PC-9 (cell line): ENCODE measurements around the gene DENND4A. TPM values are rescaled to one million over a fixed set of nuclear protein-coding genes. Genes with fewer than 3 reads are reported as not detected.
A peak's percentile ranks its signal among the peaks of the same experiment; 100 is the strongest.

Experiments
- BruUV-seq: library from RNA; stranded (reverse); fragments of 400-500 nt; replicated peaks from 2 replicates; lab custom pipeline; 2021; lab: Mats Ljungman, UMichigan
- CTCF ChIA-PET: fragments of 300-600 bp; sonication (Branson Sonifier 250); formaldehyde crosslinking; loops from one replicate; lab custom pipeline; 2022; ENCODE audit warnings: antibody characterized with exemption; lab: Charles Lee
- POLR2A ChIA-PET: fragments of 300-600 bp; sonication (Branson Sonifier 250); formaldehyde crosslinking; loops from one replicate; lab custom pipeline; 2022; ENCODE audit warnings: antibody characterized with exemption; ENCODE audit not compliant: unreplicated experiment; lab: Charles Lee
- DNase-seq, 2 experiments: peaks; one replicate each; pipeline versions ENCODE4 v3.0.0 to v3.0.0-alpha.2; 2015 to 2022; ENCODE audit warnings: mixed read lengths in 1 of 2
- H2AFZ ChIP-seq: fragments of 200-600 bp; sonication (generic); 2 replicates; pipeline ENCODE4 v1.8.1; 2017; ENCODE audit warnings: antibody characterized with exemption
- H3F3A ChIP-seq: fragments of 200-600 bp; sonication (generic); 2 replicates; pipeline ENCODE4 v1.8.1; 2017; ENCODE audit warnings: antibody characterized with exemption, mild to moderate bottlenecking, low read depth; ENCODE audit not compliant: insufficient read depth
- H3K27ac ChIP-seq: fragments of 200-600 bp; sonication (generic); 2 replicates; pipeline ENCODE4 v1.6.1; 2016; ENCODE audit warnings: mixed run types
- H3K27me3 ChIP-seq: fragments of 200-600 bp; sonication (generic); 2 replicates; pipeline ENCODE4 v1.6.1; 2016; ENCODE audit warnings: low read depth, mixed run types; ENCODE audit not compliant: insufficient read depth
- H3K36me3 ChIP-seq: fragments of 200-600 bp; sonication (generic); 2 replicates; pipeline ENCODE4 v1.6.1; 2016; ENCODE audit warnings: low read depth, mixed run types
- H3K4me1 ChIP-seq: fragments of 200-600 bp; sonication (generic); replicated peaks from 2 replicates; pipeline ENCODE4 v1.6.1; 2016; ENCODE audit warnings: mixed run types; ENCODE audit not compliant: insufficient read depth
- H3K4me2 ChIP-seq: fragments of 200-600 bp; sonication (generic); 2 replicates; pipeline ENCODE4 v1.6.1; 2017; ENCODE audit warnings: mixed run types
- H3K4me3 ChIP-seq: fragments of 200-600 bp; sonication (generic); 2 replicates; pipeline ENCODE4 v1.6.1; 2016; ENCODE audit warnings: mixed run types
- H3K79me2 ChIP-seq: fragments of 200-600 bp; sonication (generic); 2 replicates; pipeline ENCODE4 v1.6.1; 2017; ENCODE audit warnings: low read depth, mixed run types
- H3K9me2 ChIP-seq: fragments of 200-600 bp; sonication (generic); 2 replicates; pipeline ENCODE4 v1.8.1; 2017; ENCODE audit warnings: mild to moderate bottlenecking; ENCODE audit not compliant: insufficient read depth
- H3K9me3 ChIP-seq: fragments of 200-600 bp; sonication (generic); 2 replicates; pipeline ENCODE4 v1.8.1; 2016; ENCODE audit warnings: low read depth; ENCODE audit not compliant: insufficient read depth
- H4K20me1 ChIP-seq: fragments of 200-600 bp; sonication (generic); 2 replicates; pipeline ENCODE4 v1.8.1; 2017; ENCODE audit not compliant: insufficient read depth
- EZH2 ChIP-seq: fragments of 200-600 bp; sonication (generic); IDR thresholded peaks from 2 replicates; pipeline ENCODE4 v1.8.0; 2017; ENCODE audit warnings: antibody characterized with exemption, low read depth
- intact Hi-C: fragments of 100-400 bp; cut with micrococcal nuclease; formaldehyde crosslinking; loops from one replicate; pipeline ENCODE4 v1.10.0; 2022; ENCODE audit not compliant: unreplicated experiment
- total RNA-seq: library from RNA; stranded (reverse); gene quantifications from 2 replicates; pipeline ENCODE4 v1.2.3, GENCODE V29; 2021
- TF ChIP-seq, protein P1 (sequence below): fragments of 200-600 bp; sonication (generic); conservative IDR thresholded peaks from 2 replicates; pipeline ENCODE4 v1.6.1; 2017; ENCODE audit warnings: mixed run types, antibody characterized with exemption, mild to moderate bottlenecking, moderate library complexity

Gene DENND4A
- total RNA-seq, 1 experiment from 2014 or later = 16.3 TPM

DNA sequence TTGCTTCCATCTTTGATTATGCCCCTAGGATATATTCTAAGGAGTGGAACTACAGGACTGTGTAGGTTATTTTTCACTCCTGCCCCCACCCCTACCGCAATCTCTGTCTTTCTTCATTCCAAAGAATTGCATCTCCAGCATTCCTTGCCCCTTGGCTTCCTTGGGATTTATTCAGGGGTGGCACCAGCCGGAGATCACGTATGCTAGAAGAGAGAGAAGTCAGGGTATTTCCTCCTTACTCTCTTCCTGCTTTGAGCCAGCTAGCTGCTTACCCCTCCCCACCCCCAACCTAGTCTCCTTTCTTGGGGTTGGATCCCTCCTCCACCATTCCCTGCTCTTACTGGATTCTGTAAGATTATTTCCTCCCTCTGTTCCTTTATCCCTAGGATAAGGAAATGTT lies 35.0 kb upstream of the DENND4A start:
- intact Hi-C loops = no loop called here
- ChIA-PET CTCF (no interaction called here), POLR2A (no interaction called here)
- Histone ChIP-seq H4K20me1 (no peaks in the 10 kb centered on the region), H2AFZ (0 out of 2 replicates have a peak overlapping the region, but pooled peaks have one; percentile 27), H3K4me2 (peak overlapping the region; percentile 26; the same call in 1 of the 2 replicates), H3K9me2 (no peaks in the 10 kb centered on the region), H3F3A (peaks cover 10% of the 10 kb centered on the region), H3K4me3 (no peak overlapping the region), H3K79me2 (no peaks in the 10 kb centered on the region), H3K27ac (peak overlapping the region; percentile 49), H3K9me3 (no peaks in the 10 kb centered on the region), H3K36me3 (no peaks in the 10 kb centered on the region), H3K4me1 (0 out of 2 replicates have a peak, but pooled peaks cover 4% of the 10 kb centered on the region), H3K27me3 (no peaks in the 10 kb centered on the region)
- peak in 1 of 2 experiments; percentile 53 for DNase-seq
- TF ChIP-seq, protein P1, sequence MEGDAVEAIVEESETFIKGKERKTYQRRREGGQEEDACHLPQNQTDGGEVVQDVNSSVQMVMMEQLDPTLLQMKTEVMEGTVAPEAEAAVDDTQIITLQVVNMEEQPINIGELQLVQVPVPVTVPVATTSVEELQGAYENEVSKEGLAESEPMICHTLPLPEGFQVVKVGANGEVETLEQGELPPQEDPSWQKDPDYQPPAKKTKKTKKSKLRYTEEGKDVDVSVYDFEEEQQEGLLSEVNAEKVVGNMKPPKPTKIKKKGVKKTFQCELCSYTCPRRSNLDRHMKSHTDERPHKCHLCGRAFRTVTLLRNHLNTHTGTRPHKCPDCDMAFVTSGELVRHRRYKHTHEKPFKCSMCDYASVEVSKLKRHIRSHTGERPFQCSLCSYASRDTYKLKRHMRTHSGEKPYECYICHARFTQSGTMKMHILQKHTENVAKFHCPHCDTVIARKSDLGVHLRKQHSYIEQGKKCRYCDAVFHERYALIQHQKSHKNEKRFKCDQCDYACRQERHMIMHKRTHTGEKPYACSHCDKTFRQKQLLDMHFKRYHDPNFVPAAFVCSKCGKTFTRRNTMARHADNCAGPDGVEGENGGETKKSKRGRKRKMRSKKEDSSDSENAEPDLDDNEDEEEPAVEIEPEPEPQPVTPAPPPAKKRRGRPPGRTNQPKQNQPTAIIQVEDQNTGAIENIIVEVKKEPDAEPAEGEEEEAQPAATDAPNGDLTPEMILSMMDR = no peak
- TF ChIP-seq EZH2 = no peak
- BruUV-seq = no TSS peak

DNA sequence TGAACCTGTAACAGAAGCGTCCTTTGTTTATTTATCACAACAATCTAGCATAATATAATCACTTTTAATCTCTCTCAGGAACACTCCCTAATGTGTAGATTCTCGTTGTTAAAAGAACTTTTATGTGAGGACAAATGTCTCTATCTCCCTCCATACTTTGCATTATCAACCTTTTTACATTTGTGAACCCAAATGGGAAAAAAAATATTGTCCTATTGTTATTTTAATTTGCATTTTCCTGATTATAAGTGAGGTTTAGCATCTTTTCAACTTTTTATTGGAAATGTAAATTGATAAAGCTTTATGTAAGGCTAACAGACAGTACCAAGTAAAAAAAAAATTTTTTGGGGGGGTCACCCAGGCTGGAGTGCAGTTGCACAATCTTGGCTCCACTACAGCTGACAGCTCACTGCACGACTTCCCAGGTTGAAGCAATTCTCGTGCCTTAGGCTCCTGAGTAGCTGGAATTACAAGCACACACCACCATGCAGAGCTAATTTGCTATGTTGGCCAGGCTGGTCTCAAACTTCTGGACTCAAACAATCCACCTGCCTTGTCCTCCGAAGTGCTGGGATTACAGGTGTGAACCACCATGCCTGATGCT lies 33.0 kb upstream of the DENND4A start:
- DNase-seq = no peak
- no peak overlapping the region for H3K4me2 ChIP-seq
- POLR2A ChIA-PET = no interaction called here
- H2AFZ ChIP-seq = no peak overlapping the region
- no peaks in the 10 kb centered on the region for H4K20me1 ChIP-seq
- H3K36me3 ChIP-seq = no peaks in the 10 kb centered on the region
- no peak overlapping the region for H3K27ac ChIP-seq
- H3K79me2 ChIP-seq = no peaks in the 10 kb centered on the region
- H3K4me3 ChIP-seq = no peak overlapping the region
- no peaks in the 10 kb centered on the region for H3K4me1 ChIP-seq
- H3K9me3 ChIP-seq = no peaks in the 10 kb centered on the region
- no peaks in the 10 kb centered on the region for H3K27me3 ChIP-seq
- CTCF ChIA-PET = interaction anchor here (0.6 kb wide), 1 partner anchor 42 kb away, joined by 5 read pairs; no protein-coding TSS in a partner anchor
- TF ChIP-seq, protein P1 = no peak
- no peak for TF ChIP-seq EZH2
- no TSS peak for BruUV-seq
- no peaks in the 10 kb centered on the region for H3K9me2 ChIP-seq
- intact Hi-C loops = no loop called here
- H3F3A ChIP-seq = 0 out of 2 replicates have a peak, but pooled peaks cover 5% of the 10 kb centered on the region

DNA sequence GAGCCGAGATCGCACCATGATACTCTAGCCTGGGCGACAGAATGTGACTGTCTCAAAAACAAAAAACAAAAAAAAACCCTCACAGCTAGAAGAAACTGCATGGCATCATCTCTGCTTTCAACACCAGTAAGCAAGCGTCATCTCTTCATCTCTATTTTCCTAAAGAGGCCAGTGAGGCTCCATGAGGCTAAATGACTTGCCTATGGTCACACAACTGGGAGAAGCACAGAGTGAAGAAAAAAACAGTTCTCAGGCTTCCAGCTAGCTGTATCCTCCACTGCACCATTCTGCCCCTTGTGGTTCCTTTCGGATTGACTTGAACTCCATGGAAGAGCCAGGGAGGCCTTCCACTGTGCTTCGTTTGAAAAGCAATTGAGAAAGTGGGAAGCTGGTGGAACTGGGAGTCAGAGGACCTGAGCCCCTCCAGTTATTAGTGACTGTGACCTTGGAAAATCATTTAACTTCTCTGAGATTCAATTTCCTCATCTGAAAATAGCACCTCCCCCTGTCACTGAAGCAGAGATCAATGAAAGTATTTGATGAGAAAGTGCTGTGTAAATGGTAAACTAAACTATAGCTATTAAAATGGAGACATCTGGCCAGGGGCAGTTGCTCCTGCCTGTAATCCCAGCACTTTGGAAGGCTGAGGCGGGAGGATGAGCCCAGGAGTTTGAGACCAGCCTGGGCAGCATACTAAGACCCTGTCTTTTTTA lies 32.1 kb upstream of the DENND4A start:
- Histone ChIP-seq H3K4me2 (no peak overlapping the region), H3K27ac (no peak overlapping the region), H3K79me2 (no peaks in the 10 kb centered on the region), H2AFZ (no peak overlapping the region), H3K4me1 (no peaks in the 10 kb centered on the region), H3K9me2 (no peaks in the 10 kb centered on the region), H4K20me1 (no peaks in the 10 kb centered on the region), H3K9me3 (no peaks in the 10 kb centered on the region), H3K4me3 (no peak overlapping the region), H3F3A (0 out of 2 replicates have a peak, but pooled peaks cover 5% of the 10 kb centered on the region), H3K27me3 (no peaks in the 10 kb centered on the region), H3K36me3 (no peaks in the 10 kb centered on the region)
- TF ChIP-seq, protein P1 = peak; percentile 65
- no peak for TF ChIP-seq EZH2
- intact Hi-C loops = no loop called here
- no TSS peak for BruUV-seq
- DNase-seq = peak; percentile 29 to 35
- CTCF ChIA-PET = interaction anchor here (0.6 to 0.9 kb wide), 8 partner anchors 25 to 583 kb away, joined by 3 to 7 read pairs (median 4); no protein-coding TSS in a partner anchor
- POLR2A ChIA-PET = no interaction called here
